ENCODE data around the gene NAP1L5.

GRCh38 chr4:88709989-88710388 lies 12.4 kb upstream of the NAP1L5 start:
- no peak for TF ChIP-seq CTCF (tag by site-specific recombination; IDR thresholded peaks at IDR 0.05)
- no peak for TF ChIP-seq ZNF514 (tag by site-specific recombination; IDR thresholded peaks at IDR 0.05)
- no peak for TF ChIP-seq ZNF140 (tag by site-specific recombination; IDR thresholded peaks at IDR 0.05)
- TF ChIP-seq SP3 (tag by site-specific recombination; IDR thresholded peaks at IDR 0.05), result no peak
- no peak for TF ChIP-seq ZNF335 (tag by site-specific recombination; conservative IDR thresholded peaks at IDR 0.05)
- TF ChIP-seq BCL11A (tag by site-specific recombination; IDR thresholded peaks at IDR 0.05; ENCODE audit: low read depth), result no peak
- no peak for TF ChIP-seq ZNF274 (IDR thresholded peaks at IDR 0.05; ENCODE audit: low read length)
- TF ChIP-seq ZNF274 (tag by site-specific recombination; IDR thresholded peaks at IDR 0.05; ENCODE audit: borderline replicate concordance), result no peak
- TF ChIP-seq ZNF24 (tag by site-specific recombination; IDR thresholded peaks at IDR 0.05), result no peak
- TF ChIP-seq ZBTB44 (tag by site-specific recombination; IDR thresholded peaks at IDR 0.05), result no peak
